Measurements from ENCODE around the gene HTRA1.

- TF ChIP-seq EZH2 (IDR thresholded peaks at IDR 0.05; ENCODE audit: borderline replicate concordance, low read length) (no peak), CTCF (conservative IDR thresholded peaks at IDR 0.05 in 1 of 2, IDR thresholded peaks at IDR 0.05 in 1 of 2; ENCODE audit: extremely low read depth in 1 of 2, insufficient read depth in 1 of 2, low read depth in 1 of 2, low read length in 2 of 2) (no peak)
Measured at GRCh38 chr10:122555442-122555841, 94.1 kb downstream of the HTRA1 start.
